ENCODE data around the gene UNC119. TPM values are rescaled to one million over a fixed set of nuclear protein-coding genes. Genes with fewer than 3 reads are reported as not detected.

Gene UNC119
- total and polyA plus RNA-seq, 2 of the 13 experiments (the other 11 are each of a cell fraction or from before 2014, with no cell fraction given) = 10.4 to 63.1 TPM

- TF ChIP-seq, protein P1, sequence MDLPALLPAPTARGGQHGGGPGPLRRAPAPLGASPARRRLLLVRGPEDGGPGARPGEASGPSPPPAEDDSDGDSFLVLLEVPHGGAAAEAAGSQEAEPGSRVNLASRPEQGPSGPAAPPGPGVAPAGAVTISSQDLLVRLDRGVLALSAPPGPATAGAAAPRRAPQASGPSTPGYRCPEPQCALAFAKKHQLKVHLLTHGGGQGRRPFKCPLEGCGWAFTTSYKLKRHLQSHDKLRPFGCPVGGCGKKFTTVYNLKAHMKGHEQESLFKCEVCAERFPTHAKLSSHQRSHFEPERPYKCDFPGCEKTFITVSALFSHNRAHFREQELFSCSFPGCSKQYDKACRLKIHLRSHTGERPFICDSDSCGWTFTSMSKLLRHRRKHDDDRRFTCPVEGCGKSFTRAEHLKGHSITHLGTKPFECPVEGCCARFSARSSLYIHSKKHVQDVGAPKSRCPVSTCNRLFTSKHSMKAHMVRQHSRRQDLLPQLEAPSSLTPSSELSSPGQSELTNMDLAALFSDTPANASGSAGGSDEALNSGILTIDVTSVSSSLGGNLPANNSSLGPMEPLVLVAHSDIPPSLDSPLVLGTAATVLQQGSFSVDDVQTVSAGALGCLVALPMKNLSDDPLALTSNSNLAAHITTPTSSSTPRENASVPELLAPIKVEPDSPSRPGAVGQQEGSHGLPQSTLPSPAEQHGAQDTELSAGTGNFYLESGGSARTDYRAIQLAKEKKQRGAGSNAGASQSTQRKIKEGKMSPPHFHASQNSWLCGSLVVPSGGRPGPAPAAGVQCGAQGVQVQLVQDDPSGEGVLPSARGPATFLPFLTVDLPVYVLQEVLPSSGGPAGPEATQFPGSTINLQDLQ (CRISPR knock-in tag; IDR thresholded peaks at IDR 0.05) = no peak
- TF ChIP-seq, protein P2, sequence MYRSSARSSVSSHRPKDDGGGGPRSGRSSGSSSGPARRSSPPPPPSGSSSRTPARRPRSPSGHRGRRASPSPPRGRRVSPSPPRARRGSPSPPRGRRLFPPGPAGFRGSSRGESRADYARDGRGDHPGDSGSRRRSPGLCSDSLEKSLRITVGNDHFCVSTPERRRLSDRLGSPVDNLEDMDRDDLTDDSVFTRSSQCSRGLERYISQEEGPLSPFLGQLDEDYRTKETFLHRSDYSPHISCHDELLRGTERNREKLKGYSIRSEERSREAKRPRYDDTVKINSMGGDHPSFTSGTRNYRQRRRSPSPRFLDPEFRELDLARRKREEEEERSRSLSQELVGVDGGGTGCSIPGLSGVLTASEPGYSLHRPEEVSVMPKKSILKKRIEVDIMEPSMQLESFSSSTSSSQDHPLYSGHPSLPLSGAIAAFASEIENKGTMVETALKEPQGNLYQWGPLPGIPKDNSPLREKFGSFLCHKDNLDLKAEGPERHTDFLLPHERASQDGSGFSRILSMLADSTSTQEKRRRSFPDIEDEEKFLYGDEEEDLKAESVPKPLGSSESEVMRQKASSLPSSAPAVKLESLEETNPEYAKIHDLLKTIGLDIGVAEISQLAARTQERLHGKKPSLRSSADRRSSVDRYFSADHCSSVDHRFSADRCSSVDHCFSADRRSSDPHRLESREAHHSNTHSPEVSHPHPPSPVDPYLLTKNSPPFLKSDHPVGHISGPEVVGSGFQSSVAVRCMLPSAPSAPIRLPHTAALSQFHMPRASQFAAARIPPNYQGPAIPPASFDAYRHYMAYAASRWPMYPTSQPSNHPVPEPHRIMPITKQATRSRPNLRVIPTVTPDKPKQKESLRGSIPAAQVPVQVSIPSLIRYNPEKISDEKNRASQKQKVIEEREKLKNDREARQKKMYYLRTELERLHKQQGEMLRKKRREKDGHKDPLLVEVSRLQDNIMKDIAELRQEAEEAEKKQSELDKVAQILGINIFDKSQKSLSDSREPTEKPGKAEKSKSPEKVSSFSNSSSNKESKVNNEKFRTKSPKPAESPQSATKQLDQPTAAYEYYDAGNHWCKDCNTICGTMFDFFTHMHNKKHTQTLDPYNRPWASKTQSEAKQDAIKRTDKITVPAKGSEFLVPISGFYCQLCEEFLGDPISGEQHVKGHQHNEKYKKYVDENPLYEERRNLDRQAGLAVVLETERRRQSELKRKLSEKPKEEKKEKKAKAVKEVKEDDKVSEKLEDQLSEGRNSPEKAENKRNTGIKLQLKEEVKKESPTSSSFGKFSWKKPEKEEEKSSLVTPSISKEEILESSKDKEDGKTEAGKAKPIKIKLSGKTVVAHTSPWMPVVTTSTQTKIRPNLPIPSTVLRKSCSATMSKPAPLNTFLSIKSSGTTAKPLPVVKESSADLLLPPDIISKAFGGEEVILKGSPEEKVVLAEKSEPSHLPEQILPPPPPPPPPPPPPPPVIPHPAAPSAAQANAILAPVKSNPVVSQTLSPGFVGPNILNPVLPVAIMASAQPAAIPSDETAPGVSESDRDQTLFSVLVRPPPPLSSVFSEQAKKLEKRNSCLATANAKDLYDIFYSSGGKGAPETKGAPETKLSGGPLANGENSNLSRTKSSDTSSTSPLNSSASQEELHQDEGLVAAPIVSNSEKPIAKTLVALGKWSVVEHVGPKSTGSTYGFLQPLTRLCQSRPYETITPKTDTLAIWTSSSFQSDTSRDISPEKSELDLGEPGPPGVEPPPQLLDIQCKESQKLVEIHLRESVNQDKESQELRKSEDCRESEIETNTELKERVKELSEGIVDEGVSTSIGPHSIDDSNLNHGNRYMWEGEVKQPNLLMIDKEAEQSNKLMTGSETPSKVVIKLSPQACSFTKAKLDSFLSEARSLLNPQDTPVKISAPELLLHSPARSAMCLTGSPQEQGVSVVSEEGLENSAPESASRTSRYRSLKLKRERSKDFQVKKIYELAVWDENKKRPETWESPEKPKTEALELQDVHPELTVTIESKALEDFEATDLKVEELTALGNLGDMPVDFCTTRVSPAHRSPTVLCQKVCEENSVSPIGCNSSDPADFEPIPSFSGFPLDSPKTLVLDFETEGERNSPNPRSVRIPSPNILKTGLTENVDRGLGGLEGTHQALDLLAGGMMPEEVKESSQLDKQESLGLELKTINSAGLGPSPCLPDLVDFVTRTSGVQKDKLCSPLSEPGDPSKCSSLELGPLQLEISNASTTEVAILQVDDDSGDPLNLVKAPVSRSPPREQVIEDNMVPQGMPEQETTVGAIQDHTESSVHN (CRISPR knock-in tag; IDR thresholded peaks at IDR 0.05) = no peak
- no peak for TF ChIP-seq SP2 (CRISPR knock-in tag; IDR thresholded peaks at IDR 0.05)
- TF ChIP-seq ZSCAN25 (CRISPR knock-in tag; IDR thresholded peaks at IDR 0.05) = no peak
- no peak for TF ChIP-seq ZNF782 (CRISPR knock-in tag; IDR thresholded peaks at IDR 0.05; ENCODE audit: borderline replicate concordance)
- no peak for TF ChIP-seq PCBP2 (optimal IDR thresholded peaks at IDR 0.05; ENCODE audit: low read depth, low read length, poor library complexity, severe bottlenecking)
- 0 out of 2 replicates have a peak, but pooled peaks have one; percentile 39 for TF ChIP-seq MTERF4 (CRISPR knock-in tag; IDR thresholded peaks at IDR 0.05)
- TF ChIP-seq DBP (CRISPR knock-in tag; IDR thresholded peaks at IDR 0.05; ENCODE audit: not compliant biosample characterization) = no peak
- TF ChIP-seq ZSCAN29 (CRISPR knock-in tag; conservative IDR thresholded peaks at IDR 0.05) = no peak
- peak; percentile 70 for TF ChIP-seq NR2F6 (IDR thresholded peaks at IDR 0.05)
- TF ChIP-seq NR2F6 (CRISPR knock-in tag; IDR thresholded peaks at IDR 0.05) = peak; percentile 87
- 0 out of 2 replicates have a peak, but pooled peaks have one; percentile 22 for TF ChIP-seq ZNF777 (CRISPR knock-in tag; IDR thresholded peaks at IDR 0.05)
- TF ChIP-seq NCOR1 (IDR thresholded peaks at IDR 0.05; ENCODE audit: borderline replicate concordance, low read length) = no peak; the same call in 1 of the 2 replicates
- peak; percentile 86 for TF ChIP-seq ZGPAT (CRISPR knock-in tag; IDR thresholded peaks at IDR 0.05)
- no peak for TF ChIP-seq ZNF160 (CRISPR knock-in tag; IDR thresholded peaks at IDR 0.05)
Measured at GRCh38 chr17:28576758-28577465, 24.5 kb upstream of the UNC119 start, which contains the start of gene ALDOC (continued).
